HG03196 (cell line): ENCODE results near the gene SYNPR.
"Not testable (repeated sequence)": the region's sequence is repeated elsewhere in the genome, so short reads cannot be mapped to it uniquely, and the experiment has no call there.

Source experiments
- ATAC-seq: cut with Tn5 transposase; IDR thresholded peaks from one replicate; pipeline ENCODE4 v1.9.1; 2021; ENCODE audit not compliant: unreplicated experiment

SYNPR gene

DNA sequence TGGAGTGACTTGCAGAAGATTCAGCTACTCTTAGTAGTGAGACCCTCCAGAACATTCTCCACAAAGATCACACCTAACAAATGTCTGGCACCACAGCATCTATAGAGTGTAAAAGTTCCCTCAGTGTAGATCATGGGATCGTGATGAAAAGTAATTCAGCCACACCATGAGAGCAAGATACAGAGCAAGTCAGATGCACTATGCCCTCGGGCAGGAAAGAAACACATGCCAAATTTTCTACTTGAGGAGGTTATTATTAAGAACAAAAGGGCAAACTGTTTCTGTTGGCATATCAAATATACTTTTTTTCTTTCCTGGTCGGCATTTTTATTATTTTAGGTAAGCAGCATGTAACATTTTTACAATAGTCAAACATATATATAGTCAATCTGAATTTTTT, 329.6 kb downstream of the SYNPR start:
- no peak for ATAC-seq

DNA sequence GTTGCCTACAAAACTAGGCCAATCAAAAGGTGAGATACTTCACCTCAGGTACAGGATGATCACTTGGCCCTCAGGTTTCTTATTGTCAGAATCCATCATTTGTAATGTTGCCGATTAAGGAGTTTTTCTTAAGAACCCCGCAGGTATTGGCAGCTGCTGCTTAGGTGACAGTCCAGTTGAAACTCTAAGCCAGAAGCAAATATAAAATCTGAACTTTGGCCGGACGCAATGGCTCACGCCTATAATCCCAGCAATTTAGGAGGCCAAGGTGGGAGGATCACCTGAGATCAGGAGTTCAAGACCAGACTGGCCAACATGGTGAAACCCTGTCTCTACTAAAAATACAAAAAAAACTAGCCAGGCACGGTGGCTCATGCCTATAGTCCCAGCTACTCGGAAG, 331.3 kb downstream of the SYNPR start:
- no peak for ATAC-seq

DNA sequence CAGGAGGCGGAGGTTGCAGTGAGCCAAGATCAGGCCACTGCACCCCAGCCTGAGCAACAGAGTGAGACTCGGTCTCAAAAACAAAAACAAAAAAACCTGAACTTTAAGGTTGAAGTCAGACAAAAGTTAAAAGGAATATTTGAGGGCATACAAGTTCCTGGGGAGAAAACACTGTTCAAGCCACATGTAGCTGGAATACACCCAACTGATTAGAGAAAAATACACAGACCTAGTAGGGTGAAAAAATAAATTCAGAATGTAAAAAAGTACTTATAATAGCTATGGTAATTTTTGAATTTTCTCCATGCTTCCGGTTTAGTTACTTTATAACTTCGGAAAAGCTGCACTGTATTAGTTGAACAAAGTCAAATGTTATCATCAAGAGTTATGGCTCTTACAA, 331.7 kb downstream of the SYNPR start:
- no peak for ATAC-seq

DNA sequence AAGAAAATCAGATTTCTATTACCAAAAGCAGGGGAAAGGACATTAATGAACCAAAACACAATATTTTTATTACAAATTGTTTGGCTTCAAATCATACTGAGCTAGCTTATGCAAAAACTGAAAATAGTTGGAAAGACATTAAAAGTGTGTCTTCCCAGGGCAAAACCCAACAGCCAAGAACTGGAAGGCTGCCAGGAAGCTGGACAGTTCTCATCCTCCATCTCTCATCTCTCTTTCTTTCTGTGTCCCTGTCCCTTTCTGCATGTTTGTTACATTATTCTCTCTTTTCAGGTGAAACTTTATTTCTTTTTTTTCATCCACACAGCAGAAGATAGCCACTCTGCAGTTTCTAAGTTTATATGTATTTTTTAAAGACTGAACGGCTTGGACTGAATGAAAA, 333.3 kb downstream of the SYNPR start:
- ATAC-seq, result no peak

DNA sequence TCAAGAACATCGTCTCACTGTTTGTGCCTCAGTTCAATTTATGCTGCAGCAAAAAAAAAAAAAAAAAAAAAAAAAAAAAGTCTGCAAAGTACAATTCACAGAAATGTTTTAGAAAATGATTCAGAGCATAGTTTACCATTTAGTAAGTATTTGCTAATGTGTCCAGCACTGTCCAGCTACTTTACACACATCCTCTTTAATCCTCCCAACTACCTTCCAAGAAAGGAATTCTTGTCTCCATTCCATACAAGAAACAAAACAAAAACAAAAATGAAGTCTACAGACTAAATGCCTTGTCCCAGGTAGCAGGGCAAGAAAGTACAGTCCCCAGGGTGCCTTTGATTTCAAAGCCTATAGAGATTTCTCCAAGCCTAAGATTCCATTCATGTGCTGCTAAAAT, 335.5 kb downstream of the SYNPR start:
- no peak for ATAC-seq

DNA sequence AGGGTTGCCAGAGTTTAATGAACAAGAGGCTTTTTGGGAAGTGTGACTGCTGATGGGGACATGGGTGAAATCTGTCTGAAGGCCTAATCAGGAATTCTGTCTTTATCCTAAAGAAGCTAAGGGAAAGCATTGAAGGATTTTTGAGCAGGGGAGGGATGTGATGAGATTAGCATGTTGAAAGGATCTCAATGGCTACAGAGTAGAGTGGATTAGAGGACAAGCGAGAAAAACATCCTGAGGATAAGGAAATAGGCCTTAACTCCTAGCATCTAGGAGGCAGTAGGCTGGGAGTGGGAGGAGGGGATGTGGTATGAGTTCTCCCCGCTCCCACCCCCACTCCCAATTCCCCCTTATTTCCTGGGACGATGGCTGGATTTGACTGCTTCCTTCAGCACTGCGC, 339.3 kb downstream of the SYNPR start:
- no peak for ATAC-seq

DNA sequence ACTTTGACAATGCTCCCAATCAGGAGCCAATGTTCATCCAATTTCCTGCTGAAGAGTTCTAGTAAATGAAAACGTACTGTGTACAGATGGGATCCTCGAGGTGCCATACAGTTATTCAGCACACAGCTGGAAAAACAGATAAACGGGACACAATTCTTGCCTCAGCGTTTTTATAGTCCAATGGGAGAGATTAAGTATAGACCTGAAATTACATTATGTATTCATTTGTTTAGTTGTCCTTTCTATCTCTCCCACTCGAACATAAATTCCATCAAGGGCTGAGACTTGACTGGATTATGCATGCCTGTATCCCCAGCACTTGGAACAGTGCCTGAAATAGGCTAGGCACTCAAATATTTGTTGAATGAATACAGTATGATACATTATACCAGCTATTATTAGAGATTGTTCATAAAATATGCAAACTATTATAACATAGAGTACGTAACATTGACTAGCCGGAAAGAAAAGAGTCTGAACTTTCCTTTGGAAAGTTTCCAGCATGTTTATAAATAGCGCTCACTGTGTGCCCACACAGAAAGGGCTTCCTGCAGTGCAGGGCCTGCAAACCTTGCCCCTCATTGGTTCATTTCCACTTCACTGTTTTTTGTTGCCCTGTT, 346.9 kb downstream of the SYNPR start:
- ATAC-seq, result no peak

DNA sequence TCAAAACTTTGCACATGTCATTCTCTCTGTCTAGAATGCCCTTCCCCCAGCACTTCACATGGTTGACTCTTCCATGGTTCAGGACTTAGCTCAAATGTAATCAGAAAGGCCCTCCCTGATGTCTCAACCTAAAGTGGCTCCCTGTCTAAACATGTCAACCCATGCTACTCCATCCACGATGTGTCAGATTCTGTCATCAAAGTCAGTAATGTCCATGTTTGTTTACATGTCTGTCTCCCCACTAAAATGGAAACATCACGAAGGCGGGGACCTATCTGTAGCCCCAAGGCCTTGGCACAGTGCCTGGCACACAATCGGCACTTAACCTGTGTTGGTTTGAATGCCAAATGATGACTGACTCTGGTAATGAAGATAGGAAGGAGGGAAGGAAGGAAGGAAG, 353.6 kb downstream of the SYNPR start:
- ATAC-seq, result no peak

DNA sequence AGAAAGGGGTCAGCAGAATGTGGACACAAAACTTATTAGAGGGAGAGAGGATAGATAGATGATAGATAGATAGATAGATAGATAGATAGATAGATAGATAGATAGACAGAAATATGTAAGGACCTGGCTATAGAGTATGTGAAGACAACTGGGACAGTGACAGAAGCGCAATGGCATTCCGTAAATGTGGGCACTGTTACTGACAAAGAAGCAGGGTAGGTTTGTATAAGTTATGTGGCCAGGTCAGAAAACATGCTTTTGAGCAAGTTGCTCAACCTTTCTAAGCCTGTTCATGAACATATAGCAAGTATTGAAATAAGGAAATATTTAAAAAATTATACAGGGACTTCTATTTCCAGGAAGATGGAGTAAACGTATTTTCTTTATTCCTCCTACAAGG, 357.1 kb downstream of the SYNPR start:
- ATAC-seq, result no peak

DNA sequence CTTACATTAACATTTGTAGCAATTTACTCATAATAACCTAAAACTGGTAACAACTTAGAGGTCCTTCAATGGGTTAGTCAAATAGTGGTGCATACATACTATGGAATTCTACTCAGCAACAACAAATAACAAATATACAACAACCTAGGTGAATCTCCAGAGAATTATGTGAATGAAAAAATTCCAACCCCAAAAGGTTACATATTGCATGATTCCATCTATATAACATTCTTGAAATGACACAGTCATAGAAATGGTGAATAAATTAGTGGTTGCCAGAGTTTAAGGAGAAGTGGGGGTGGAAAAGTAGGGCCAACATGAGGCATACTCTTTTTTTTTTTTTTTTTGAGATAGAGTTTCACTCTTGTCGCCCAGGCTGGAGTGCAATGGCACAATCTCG, 361.7 kb downstream of the SYNPR start:
- no peak for ATAC-seq

DNA sequence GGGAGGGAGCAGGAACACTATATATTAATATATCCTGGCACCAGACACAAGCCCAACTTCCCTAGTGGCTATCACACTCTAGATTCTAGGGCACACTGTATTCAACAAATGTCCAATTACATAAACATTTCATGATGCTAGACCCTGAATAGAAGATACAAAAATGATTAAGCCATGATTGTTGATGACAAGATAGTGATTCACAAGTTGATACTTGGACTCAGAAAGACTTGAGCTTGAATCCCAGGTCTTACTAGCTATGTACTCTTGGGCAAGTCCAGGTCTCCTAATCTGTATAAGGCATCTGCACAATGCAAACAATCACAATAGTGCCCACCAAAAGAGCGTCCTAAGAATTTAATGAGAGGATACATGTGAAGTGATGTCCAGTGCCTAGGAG, 364.4 kb downstream of the SYNPR start:
- ATAC-seq, result no peak

DNA sequence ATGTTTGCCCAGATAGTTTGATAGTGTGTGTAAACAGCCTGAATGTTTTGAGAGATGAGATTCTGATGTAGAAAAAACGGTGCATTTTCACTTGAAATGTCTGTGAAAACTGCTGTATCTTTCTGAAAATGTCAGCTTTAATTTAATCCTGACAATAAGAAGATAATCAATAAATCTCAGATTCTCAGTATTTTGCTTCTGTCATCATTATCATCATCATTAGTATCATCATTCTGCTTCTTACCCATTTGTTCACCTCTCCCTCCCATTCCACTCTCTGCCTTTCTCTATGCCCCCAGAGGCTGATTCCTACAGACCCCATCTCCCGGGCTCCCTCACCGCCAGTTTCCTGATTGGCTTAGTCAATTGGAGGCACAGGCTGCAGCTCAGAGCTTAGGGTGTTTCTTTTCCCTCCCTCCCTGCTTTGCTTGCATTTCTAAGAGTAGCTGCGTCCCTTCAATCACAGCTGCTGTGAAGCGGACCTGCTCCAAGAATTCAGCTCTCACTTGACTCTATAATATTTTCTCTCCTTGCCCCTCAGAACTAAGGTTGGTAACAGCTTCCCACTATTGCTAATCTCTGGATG, 366.2 kb downstream of the SYNPR start:
- ATAC-seq, result no peak

DNA sequence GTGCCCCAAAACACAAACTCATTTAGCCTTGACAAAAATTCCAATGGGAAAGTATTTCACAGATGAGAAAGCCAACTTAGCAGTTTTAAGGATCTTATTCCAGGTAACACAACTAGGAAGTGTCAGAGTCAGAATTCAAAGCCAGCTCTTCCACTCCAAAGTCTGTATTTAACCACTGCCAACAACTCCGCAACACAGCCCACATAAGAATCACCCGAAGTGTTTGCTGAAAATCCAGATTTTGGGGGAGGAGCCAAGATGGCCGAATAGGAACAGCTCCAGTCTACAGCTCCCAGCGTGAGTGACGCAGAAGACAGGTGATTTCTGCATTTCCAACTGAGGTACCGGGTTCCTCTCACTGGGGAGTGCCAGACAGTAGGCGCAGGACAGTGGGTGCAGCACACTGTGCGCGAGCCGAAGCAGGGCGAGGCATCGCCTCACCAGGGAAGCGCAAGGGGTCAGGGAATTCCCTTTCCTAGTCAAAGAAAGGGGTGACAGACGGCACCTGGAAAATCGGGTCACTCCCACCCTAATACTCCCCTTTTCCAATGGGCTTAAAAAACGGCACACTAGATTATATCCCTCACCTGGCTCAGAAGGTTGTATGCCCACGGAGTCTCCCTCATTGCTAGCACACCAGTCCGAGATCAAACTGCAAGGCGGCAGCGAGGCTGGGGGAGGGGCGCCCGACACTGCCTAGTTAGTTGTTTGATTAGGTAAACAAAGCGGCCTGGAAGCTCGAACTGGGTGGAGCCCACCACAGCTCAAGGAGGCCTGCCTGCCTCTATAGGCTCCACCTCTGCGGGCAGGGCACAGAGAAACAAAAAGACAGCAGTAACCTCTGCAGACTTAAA, 367.0 kb downstream of the SYNPR start:
- ATAC-seq, result not testable (repeated sequence)

DNA sequence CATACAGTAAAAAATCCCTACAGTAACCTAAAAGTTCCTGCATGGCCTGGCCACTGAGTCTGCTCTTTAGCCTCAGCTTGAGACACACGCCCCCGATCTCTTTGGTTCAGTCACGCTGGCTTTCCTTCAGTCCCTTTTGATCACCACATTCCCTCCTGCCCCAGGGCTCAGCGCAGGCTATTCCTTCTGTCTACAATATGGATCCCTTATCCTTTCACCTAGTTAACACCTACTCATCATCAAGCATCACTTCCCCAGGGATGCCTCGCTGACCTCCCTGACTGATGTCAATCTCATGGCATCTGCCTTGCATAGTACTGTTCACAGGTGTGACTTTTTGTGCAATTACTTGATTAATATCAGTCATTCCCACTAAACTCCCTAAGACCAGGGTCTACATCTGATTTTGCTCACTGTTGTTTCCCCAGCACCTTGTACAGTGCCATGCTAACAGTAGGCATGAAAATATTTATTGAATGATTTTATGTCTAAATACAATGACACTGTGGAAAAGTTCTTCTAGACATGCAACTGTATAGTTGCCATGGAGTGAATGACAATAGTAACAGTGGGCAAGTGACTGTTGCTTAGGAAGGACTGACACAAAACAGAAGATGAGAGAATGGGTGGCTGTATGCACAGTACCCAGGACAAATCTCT, 374.1 kb downstream of the SYNPR start, which contains the start of gene SNTN:
SNTN (plus strand) TSS at position 610 of the 660 bp plus-strand sequence; CDS start at position 623, 13 bp downstream.
- no peak for ATAC-seq

DNA sequence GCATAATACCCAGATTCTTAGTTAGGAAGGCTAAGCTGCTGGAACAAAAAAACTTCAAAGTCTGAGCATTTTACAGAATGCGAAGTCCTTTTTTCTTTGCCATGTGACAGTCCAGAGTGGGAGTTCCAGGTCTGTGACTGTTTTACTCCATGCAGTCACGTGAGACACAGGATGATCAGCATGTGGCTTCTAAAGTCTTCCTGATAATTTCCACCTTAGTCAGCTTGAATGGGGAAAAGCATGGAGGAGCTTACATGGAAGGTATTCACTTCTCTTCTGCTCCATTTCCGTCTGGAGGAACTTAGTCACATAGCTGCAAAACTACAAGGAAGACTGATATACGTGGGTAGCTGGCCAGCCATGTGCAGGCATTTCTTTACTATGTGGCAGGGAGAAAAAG, 376.1 kb downstream of the SYNPR start:
- ATAC-seq, result no peak

DNA sequence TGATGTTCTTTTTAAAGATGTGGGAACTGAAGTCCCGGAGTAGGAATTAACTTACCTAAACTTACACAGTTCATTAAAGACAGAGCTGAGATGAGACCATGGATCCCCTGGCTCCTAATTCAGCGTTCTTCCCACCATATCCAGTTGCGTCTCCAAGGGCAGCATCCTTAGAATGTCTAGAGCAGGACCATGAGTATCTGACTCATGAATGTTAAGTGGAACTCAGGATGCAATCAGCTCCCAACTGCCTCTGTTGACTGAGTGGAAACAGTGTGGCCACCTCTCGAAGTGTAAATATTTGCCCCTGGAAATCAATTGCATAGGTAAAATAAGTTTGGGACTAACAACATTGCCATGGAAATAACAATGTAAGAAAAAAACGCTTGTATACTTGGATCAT, 376.8 kb downstream of the SYNPR start:
- ATAC-seq, result no peak

DNA sequence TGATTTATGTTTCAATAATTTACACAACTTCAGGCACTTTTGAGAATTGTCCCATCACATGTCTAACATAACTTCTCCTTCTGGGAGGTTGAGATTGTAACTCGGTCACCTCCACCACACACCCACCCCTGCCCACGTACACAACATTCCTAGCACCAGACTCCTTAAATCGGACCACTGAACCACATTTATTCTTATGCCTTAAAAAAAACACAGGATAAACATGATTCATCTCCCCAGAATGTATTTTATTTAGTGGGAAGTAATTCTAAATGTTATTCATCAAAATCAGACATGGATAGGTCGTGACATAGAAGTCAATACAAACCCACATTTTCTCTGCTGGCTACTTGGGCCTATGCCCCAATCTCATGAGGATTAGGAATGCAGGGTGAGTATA, 377.4 kb downstream of the SYNPR start:
- no peak for ATAC-seq

DNA sequence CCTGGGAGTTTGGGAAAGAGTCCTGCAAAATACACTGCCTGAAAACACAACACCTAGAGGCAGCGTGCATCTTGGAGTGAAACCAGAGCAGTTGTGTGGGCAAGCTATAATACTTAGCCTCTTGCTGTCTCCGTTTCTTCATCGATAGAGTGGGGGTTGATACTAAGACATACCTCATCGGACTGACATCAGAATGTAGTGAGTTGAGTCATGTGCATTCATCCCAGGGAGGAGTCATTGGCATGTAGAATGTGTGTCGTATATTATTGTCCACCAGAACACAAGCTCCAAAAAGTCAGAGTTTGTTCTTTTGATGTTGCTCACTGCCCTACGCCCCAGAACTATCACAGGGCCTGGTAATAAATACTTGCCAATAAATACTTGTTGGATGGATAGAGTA, 378.7 kb downstream of the SYNPR start:
- ATAC-seq, result no peak

DNA sequence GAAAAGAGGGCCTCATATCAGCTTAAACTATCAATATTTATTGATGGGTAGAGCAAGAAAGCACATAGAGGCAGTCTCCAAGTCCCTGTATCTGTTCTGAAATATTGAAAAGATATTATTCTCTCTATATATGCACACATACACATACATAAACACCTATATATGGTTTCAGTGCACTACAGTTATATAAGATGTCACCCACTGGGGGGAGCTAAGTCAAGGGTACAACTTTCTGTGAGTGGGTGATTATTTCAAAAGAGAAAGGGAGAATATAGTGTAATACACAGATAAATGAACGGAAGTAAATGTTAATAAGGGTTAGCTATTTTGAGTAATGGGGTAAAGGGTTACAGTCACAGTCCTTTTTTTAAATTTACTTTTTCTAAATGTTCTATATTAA, 383.1 kb downstream of the SYNPR start:
- no peak for ATAC-seq

DNA sequence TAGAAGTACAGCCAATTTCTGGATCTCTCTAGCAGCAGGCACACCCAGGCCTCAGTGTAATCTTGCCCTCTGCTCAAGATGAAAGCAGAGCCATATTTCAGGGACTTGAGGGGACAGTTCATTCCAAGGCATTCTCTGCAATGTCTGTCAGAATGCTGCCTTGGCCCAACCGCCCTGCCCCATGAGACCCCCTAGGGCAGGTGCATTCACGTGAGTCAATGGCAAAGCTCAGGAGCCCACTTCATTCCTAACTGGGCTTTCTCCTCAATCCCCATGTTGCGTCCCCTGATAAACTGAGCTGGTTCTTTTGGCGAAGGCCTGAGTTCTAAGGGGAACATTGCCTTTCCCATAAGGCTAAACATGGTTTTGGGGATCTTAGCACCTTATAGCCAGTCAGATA, 383.9 kb downstream of the SYNPR start:
- no peak for ATAC-seq

DNA sequence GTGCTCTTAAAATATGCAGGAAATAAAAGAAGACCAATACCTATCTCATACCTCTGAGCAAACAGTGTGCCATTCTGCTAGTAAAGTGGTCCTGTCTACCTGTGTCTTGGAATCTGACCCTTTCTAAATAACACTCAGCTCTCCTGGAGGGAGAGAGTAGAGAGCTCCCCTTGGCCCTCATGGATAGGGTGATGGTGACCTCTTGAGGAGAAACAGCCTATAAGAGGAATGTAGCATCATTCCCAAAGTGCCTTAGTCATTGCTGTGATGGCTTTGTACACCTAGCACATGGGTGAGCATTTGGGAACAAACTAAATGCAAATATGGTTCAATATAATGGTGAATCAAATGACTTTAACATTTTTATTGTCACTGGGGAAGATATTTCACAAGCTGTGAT, 384.4 kb downstream of the SYNPR start:
- no peak for ATAC-seq
